MM.1S (cell line): ENCODE data around the gene PPP6R1.

Source experiments
- EZH2 ChIP-seq: fragments of 300-600 bp; sonication (generic); optimal IDR thresholded peaks from 2 replicates; pipeline ENCODE3; 2017; ENCODE audit warnings: low read depth, mild to moderate bottlenecking, antibody characterized with exemption, low read length, mixed read lengths
- TF ChIP-seq, protein P1 (sequence below): fragments of 300-600 bp; sonication (generic); IDR thresholded peaks from 2 replicates; pipeline ENCODE4 v1.5.1; 2016; ENCODE audit warnings: antibody characterized with exemption, low read length, mixed read lengths

GRCh38 chr19:55270172-55270942 is 11.5 kb upstream of the PPP6R1 start:
- no peak for TF ChIP-seq EZH2
- TF ChIP-seq, protein P1, sequence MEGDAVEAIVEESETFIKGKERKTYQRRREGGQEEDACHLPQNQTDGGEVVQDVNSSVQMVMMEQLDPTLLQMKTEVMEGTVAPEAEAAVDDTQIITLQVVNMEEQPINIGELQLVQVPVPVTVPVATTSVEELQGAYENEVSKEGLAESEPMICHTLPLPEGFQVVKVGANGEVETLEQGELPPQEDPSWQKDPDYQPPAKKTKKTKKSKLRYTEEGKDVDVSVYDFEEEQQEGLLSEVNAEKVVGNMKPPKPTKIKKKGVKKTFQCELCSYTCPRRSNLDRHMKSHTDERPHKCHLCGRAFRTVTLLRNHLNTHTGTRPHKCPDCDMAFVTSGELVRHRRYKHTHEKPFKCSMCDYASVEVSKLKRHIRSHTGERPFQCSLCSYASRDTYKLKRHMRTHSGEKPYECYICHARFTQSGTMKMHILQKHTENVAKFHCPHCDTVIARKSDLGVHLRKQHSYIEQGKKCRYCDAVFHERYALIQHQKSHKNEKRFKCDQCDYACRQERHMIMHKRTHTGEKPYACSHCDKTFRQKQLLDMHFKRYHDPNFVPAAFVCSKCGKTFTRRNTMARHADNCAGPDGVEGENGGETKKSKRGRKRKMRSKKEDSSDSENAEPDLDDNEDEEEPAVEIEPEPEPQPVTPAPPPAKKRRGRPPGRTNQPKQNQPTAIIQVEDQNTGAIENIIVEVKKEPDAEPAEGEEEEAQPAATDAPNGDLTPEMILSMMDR, result no peak
